Lung (tissue), 12 donors: ENCODE measurements around the gene NRG3. TPM values are rescaled to one million over a fixed set of nuclear protein-coding genes. Genes with fewer than 3 reads are reported as not detected.

Experiments used
- ATAC-seq: fragments of 200-7000 bp; cut with Tn5 transposase; one replicate; pipeline ENCODE4 v1.9.1; 2020; ENCODE audit warnings: moderate number of reproducible peaks; ENCODE audit not compliant: insufficient read depth, low FRiP score
- DNase-seq, 3 donors: peaks; one replicate each; pipeline ENCODE4 v3.0.0-alpha.2; 2013 to 2017
- H3K27ac ChIP-seq, 2 donors: one replicate each; pipeline ENCODE4 v1.5.1; 2013; ENCODE audit warnings: mild to moderate bottlenecking in 2 of 2, moderate library complexity in 2 of 2, control low read depth in 1 of 2, inconsistent platforms in 1 of 2, low read depth in 1 of 2, low read length in 1 of 2
- H3K27me3 ChIP-seq, 3 donors: one replicate each; pipeline ENCODE4 v1.5.1; 2013; ENCODE audit warnings: low read length in 2 of 3; ENCODE audit not compliant: control insufficient read depth in 3 of 3, insufficient read depth in 3 of 3
- H3K36me3 ChIP-seq, 4 donors: one replicate each; pipeline ENCODE4 v1.5.1; 2013; ENCODE audit warnings: low read length in 4 of 4, mild to moderate bottlenecking in 1 of 4, moderate library complexity in 1 of 4; ENCODE audit not compliant: control insufficient read depth in 4 of 4, insufficient read depth in 4 of 4
- H3K4me1 ChIP-seq, 5 donors: one replicate each; pipeline ENCODE4 v1.5.1; 2013; ENCODE audit warnings: low read length in 5 of 5, mild to moderate bottlenecking in 2 of 5, moderate library complexity in 1 of 5; ENCODE audit not compliant: control insufficient read depth in 5 of 5, insufficient read depth in 5 of 5
- H3K4me3 ChIP-seq: one replicate; pipeline ENCODE4 v1.5.1; 2013; ENCODE audit warnings: mild to moderate bottlenecking, control low read depth, moderate library complexity
- H3K9ac ChIP-seq, 2 donors: one replicate each; pipeline ENCODE4 v1.5.1; 2013; ENCODE audit warnings: low read length in 2 of 2, control low read depth in 1 of 2; ENCODE audit not compliant: insufficient read depth in 1 of 2
- H3K9me3 ChIP-seq, 4 donors: one replicate each; pipeline ENCODE4 v1.5.1; 2013; ENCODE audit warnings: low read length in 3 of 4, mild to moderate bottlenecking in 1 of 4, moderate library complexity in 1 of 4; ENCODE audit not compliant: control insufficient read depth in 4 of 4, insufficient read depth in 3 of 4
- WGBS, 2 donors: extraction: QIAGEN DNeasy Blood & Tissue Kit; methylation state at CpG; one replicate each; pipeline ENCODE4 v1.1.7; 2013; 5-methylcytosine and 5-hydroxymethylcytosine counted together
- polyA plus RNA-seq, 2 donors: library from polyadenylated mRNA; stranded (reverse); fragments of 200-250 nt; gene quantifications; one replicate each; pipeline ENCODE4 v1.2.1, GENCODE V29; 2013
- total RNA-seq, 2 donors: library from RNA; depleted of rRNA in 1 of 2; stranded (reverse); fragments of >200 nt in 1 of 2; gene quantifications; one replicate each; pipeline ENCODE4 v1.2.1, GENCODE V29; 2014 to 2021
- TF ChIP-seq, protein P1 (sequence below): IDR thresholded peaks from 2 replicates; pipeline ENCODE4 v1.5.1; 2012; ENCODE audit warnings: mild to moderate bottlenecking; ENCODE audit errors: control extremely low read depth, extremely low read depth
- donor health status: control.
- donor health status: control.
- donor health status: Bipolar disorder and iron deficiency.
- donor health status: healthy.
- donor health status: DM: yes; HTN: yes; CAD: no.

Gene NRG3
- total and polyA plus RNA-seq, 4 donors, result 0.49 to 2.0 (median 0.84) TPM

DNA sequence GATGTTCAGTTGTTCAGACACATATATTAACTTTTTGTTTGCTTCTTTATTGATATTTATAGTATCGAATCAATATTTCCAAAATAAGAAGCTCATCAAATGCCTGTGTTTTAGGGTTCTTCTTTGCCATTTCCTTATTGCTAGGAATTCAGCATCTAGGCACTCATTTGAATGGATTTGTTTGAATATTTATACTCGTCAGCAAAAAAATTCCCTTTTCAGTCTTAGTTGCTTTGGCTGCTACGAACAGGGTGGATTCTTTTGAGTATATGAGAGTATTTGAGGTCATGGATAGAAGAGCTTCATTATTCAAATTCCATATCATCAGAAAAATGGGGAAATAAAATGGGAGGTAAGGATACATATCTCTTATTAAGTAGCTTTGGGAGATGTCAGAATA lies 706.9 kb downstream of the NRG3 start:
- DNase-seq (no peak), ATAC-seq (no peak)
- 80 to 86% methylated on average over 3 of the region's 3 CpGs for WGBS, 2 donors
- Histone ChIP-seq H3K9me3 (no peaks in the 10 kb centered on the region), H3K36me3 (no peaks in the 10 kb centered on the region), H3K9ac (no peak overlapping the region), H3K4me3 (no peak overlapping the region), H3K4me1 (no peaks in the 10 kb centered on the region), H3K27ac (no peak overlapping the region), H3K27me3 (no peaks in the 10 kb centered on the region)
- TF ChIP-seq, protein P1, sequence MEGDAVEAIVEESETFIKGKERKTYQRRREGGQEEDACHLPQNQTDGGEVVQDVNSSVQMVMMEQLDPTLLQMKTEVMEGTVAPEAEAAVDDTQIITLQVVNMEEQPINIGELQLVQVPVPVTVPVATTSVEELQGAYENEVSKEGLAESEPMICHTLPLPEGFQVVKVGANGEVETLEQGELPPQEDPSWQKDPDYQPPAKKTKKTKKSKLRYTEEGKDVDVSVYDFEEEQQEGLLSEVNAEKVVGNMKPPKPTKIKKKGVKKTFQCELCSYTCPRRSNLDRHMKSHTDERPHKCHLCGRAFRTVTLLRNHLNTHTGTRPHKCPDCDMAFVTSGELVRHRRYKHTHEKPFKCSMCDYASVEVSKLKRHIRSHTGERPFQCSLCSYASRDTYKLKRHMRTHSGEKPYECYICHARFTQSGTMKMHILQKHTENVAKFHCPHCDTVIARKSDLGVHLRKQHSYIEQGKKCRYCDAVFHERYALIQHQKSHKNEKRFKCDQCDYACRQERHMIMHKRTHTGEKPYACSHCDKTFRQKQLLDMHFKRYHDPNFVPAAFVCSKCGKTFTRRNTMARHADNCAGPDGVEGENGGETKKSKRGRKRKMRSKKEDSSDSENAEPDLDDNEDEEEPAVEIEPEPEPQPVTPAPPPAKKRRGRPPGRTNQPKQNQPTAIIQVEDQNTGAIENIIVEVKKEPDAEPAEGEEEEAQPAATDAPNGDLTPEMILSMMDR, result no peak

DNA sequence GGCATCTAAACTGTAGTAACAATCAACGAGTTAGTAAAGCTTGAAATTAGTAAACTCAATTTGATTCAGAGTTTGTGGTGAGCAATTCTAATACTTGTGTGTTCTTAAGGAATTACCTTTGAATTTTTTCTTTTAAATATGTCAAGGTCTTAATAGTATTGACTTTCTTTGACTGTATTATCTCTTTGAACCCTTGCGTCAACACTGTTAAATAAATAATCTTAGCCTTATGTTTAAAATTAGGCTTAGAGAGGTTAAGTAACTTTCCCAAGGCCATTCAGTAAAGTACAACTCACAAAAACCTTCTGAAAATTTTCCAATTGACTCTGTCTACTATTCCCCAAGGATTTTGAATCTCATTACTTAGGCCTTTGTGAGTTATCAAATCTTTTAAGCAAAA lies 716.4 kb downstream of the NRG3 start:
- ATAC-seq (no peak), DNase-seq (no peak)
- Histone ChIP-seq H3K36me3 (no peaks in the 10 kb centered on the region), H3K4me3 (no peak overlapping the region), H3K27ac (no peak overlapping the region), H3K27me3 (no peaks in the 10 kb centered on the region), H3K4me1 (no peaks in the 10 kb centered on the region), H3K9ac (no peak overlapping the region), H3K9me3 (peaks cover 0 to 3% (median 0%) of the 10 kb centered on the region in 4 donors)
- WGBS, 2 donors, result 61 to 76% methylated on average over 2 of the region's 2 CpGs
- TF ChIP-seq, protein P1, result no peak

DNA sequence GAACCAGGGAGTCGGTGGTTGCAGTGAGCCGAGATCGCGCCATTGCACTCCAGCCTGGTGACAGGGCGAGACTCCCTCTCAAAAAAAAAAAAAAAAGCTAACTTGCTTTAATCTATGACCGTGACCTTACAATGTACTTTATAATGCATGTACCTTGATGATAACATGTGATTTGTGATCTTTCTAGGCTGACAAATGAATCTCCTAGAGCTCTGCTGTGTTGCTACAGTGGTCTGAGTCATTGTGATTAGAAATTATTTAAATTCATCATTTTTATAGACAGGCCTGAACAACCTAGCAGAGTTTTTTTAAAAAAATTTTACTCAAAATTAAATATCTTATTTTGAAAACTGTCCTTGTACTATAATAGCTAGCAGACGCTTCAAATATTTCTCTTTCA lies 722.8 kb downstream of the NRG3 start:
- Histone ChIP-seq H3K9ac (no peak overlapping the region), H3K27ac (no peak overlapping the region), H3K27me3 (no peaks in the 10 kb centered on the region), H3K36me3 (no peaks in the 10 kb centered on the region), H3K4me1 (no peaks in the 10 kb centered on the region), H3K4me3 (no peak overlapping the region), H3K9me3 (no peaks in the 10 kb centered on the region)
- ATAC-seq (no peak), DNase-seq (no peak)
- 92% methylated on average over 7 of the region's 7 CpGs for WGBS, 2 donors
- TF ChIP-seq, protein P1, result no peak

DNA sequence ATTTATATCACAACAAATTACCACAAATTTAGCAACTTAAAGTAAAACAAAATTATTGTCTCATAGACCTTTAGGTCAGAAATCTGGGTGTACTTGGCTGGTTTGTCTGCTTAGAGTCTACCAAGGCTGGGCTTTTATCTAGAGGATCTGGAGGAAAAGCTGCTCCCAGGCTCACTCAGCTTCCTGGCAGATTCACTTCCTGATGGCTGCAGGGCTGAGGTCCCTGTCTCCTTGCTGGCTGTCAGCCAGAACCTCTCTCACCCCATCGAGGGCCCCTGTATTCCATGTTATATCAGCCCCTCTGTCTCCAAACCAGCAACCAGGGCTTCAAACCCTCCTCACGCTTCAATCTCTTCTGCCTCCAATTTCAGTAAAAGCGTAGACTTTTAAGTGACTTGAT lies 734.9 kb downstream of the NRG3 start:
- Histone ChIP-seq H3K4me3 (no peak overlapping the region), H3K4me1 (no peaks in the 10 kb centered on the region), H3K9me3 (peaks cover 0 to 4% (median 0%) of the 10 kb centered on the region in 4 donors), H3K36me3 (no peaks in the 10 kb centered on the region), H3K27me3 (no peaks in the 10 kb centered on the region), H3K9ac (no peak overlapping the region), H3K27ac (no peak overlapping the region)
- DNase-seq (no peak), ATAC-seq (no peak)
- 68 to 69% methylated on average over 3 of the region's 3 CpGs for WGBS, 2 donors
- TF ChIP-seq, protein P1, result no peak
